SKM-1 treated with dmso at 0.1 percent for 144 hours (cell line): ENCODE results near the gene FAM13A.

Experiments
- DNase-seq: peaks from one replicate; lab custom pipeline; 2025; ENCODE audit not compliant: unreplicated experiment; lab: John Stamatoyannopoulos, UW

FAM13A gene

DNA sequence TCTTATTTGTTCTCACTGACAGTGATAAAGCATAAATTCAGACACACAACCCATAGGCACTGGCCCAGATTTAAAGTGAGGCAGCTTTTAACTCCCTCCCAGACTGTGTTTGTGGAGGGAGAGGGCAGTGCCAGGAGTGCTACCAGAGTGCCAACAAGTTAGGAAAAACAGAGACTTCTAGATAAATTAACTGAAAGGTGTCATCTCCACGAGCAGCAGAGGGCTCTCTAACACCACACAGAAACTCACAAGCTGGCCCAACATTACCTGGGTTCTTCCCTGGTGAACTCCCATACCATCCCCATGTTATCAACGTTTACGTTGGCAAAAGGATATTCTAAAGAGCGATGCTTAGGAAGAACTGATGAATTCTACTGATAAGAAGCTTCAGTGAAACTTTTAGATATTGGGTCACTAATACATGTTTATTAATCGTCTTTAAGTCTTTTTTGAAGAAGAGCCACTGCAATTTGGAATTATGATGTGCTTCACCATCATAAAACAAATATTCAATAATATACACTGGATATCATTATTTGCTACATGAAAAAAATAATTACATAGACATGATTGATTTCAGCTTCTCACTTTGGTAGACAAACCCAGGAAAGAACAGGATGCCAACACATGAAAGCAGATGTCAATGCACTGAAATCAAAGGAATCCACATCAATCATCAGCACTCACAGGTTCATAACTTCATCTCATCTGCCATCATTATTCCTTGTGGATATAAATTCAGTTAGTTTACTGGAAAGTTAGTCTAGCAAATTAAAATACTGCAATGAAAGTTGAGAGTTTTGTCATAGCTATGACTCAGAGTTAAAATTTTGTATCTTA is 238.1 kb downstream of the FAM13A start:
- peak; percentile 36 for DNase-seq

DNA sequence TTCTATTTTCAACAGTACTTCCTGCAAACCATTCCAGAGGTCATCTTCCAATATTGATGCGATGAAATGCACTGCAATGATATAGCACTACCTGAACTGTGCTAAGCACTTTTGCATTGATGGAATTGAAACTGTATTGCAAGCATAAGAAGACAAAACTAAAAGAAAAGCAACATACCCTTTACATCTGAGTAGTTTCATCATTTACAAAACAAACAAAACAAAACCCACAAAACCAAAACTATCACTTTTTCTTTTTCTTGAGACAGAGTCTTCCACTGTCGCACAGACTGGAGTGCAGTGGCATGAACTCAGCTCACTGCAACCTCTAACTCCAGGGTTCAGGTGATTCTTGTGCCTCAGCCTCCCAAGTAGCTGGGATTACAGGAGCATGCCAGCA is 239.2 kb downstream of the FAM13A start:
- DNase-seq = no peak

DNA sequence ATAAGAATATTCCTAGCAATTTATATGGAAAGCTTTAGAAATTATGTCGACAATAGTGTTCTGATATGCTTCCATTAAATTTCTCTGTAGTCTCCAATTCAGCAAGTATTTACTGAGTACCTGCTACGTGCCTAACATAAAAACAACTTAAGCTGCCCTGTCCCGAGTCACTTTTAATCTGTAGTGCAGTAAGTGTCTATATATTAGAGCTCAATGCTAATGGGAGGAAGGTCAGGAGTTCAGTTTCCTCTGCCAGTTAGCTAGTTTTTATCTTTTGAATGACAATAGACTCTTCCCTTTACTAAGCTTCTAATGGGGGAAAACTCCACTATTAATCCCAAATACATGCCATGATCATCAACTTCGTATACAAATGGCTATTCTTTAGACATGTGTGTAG is 240.6 kb downstream of the FAM13A start:
- no peak for DNase-seq

DNA sequence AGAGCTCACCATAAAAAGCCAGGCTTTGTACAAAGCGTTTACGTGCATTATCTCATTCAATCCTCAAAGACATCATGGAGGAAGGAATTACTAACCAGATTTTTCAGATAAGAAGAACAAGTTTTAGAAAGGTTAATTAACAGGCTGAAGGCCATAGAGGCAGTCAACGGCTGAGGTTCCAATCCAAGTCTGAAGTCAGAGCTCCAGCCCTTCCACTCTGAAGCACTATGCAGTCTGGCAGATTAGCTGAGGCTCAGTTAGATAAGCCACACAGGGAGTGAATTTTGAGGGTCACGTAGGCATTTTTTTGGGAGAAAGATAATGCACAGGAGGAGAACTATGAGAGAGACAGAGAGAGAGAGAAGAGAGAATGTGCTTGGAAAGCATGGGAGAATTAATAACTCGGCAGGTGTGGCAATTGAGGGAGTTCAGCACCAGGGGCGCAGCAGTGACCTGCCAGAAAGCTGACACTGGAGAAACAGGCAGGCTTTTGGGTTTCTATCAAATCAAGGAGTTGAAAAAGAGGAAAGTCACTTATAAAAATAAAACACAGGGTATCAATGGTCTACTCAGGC is 242.9 kb downstream of the FAM13A start:
- DNase-seq = no peak

DNA sequence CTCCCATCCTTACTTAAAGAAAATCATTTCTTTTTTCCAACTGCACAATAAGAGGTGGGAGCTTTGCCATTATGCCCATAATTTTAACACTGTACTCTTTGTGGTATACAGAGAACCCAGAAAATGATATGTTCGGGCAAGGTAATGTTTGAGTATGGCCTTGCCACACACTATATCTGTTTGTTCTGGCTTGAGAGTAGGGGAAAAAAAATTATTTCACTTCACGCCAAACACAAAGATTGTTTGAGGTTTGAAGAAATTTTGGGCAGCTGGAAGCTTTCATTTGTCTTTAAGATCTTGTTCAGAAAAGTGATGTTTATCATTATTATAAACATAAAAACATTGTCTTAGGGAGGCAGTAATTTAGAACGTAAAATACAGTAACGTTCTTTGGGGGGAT is 244.0 kb downstream of the FAM13A start:
- no peak for DNase-seq

DNA sequence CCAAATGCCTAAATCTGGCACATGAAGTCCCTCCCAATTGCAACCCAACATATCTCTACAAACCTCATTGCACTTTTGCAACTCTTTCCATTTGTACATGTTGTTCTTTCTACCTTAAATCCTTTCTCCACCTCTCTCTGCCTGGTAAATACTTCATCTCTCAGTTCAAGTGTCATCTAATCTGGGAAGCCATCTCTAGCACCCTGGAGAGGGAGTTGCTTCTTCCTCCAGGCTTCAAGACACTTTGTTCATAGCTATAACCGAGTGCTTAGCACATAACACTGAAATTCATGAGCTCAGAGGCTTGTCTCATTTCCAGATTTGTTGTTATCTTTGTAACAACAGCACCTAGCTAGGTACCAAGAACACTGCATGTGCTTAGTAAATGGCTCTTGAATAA is 244.6 kb downstream of the FAM13A start:
- no peak for DNase-seq

DNA sequence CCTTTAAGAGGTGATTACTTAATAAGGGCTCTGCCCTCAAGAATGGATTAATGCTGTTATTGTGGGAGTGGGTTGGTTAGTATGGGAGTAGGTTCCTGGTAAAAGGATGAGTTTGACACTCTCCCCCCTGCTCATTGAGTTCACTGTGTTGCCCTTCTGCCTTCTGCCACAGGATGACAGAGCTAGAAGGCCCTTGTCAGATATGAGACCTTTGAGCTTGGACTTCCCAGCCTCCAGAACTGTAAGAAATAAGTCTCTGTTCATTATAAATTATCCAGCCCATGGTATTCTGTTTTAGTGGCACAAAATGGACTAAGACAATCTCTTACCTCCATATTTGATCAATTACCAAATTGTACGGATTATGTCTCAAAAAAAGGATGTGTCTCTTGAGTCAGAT is 245.1 kb downstream of the FAM13A start:
- DNase-seq = no peak

DNA sequence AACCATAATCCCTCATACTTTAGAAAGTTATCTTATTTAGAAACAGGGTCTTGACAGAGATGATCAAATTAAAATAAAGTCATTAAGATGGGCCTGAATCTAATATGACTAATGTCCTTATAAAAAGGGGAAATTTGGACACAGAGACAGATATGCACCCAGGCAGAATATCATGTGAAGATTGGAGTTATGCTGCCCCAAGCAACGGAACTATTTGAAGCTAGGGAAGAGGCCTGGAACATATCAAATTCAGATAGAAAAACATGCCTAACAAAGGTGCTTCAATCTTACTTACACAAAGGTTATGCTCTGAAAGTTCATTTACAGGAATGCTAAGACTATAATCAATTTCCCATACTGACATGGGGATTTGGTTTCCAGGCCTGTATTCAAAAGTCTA is 246.7 kb downstream of the FAM13A start:
- DNase-seq = no peak

DNA sequence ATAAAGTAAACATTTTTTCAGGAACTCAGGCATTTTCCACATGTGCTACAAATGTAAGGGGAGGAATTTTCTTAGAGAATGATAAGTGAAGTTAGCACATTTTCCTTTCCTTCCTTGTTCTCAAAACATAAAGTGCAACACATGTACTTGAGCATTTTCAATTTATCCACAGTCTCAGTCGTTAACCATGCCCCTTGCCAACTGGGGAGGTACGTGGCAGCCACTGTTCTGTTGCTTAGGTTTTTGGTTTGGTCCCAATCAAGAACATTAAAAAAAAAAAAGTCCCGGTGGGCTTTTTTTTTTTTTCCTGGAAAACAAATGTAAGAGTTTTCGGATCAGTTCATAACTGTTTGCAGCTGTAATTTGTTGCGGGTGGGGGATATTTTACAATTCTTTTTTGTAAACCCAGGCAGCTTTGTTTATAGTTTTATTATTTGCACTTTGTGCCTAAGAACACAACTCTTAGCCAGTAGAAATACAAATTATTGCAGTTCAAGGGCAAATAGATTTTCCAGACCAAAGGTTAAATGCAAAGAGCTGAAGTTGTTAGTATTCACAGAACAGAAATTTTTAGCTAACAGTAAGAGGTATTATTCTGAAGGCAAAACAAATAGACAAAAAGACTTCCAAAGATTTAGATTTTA is 247.3 kb downstream of the FAM13A start:
- DNase-seq = no peak

DNA sequence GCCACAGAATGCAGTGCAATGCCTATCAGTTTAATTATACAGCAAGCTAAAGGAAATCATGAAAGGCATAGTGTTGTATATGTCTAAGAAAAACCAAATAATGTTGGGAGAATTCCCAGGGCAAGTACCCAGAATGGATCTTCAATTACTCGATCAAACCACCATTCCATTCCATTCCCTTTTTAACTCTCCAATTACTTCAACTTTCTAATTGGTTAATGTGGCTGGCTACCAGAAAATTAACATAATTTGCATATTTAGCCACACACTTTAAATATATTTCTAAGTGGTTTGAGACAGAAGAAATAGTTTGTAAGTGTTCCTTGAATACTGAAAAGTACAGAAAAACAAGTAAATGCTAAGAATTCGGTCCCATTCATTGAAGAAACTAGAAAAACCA is 247.9 kb downstream of the FAM13A start:
- DNase-seq = no peak

DNA sequence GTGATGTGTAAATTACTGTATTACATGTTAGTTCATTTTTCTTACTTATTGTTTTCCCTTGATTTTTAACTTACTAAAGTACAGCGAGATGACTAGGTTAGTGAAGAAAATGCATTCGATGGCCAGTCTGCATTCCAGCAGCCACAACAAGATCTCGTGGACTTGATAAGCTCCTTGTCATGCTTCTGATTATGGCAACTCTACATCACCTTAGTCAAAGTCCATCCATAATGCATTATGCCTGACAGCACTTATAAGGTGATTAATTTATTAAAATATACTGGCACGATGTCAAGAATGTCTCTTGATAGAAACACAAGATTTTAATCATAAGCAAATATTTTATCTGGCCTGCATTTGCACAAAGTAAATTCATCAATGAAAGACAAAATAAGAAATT is 249.5 kb downstream of the FAM13A start:
- DNase-seq = no peak

DNA sequence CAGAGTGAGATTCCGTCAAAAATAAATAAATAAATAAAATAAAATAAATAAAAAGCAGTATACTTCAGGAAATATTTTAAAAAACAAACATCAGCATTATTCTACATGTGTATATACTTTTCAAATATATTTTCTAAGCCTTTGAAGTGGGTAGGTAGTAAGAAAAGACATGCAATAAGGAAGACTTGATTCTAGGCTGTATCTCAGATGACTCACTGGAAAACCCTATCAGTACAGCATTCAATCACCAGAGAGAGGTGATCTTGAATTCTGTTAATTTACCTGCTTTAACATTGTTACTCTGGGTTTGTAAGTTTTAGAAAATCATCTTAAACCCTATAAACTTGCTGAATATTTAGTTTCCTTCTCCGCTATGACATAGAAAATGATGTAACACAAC is 252.8 kb downstream of the FAM13A start:
- no peak for DNase-seq

DNA sequence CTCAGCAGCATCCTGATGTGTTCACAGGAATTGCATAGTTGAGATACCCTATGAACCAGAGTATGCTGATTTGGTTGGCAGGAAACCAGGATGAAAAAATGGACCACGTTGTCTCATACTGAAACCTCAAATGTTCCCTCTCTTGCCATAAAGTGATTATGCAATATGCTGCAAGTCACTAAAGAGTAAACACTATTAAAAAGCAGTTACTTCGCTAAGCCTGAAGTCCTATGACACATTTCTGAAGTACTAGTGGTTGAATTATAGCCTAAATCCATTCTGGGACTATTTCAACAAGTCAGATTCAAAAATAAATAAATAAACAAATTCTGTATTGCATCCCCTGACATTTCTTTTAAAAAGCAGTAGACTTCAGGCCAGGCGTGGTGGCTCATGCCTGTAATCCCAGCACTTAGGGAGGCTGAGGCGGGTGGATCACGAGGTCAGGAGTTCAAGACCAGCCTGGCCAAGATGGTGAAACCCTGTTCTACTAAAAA is 253.3 kb downstream of the FAM13A start:
- DNase-seq = peak; percentile 62

DNA sequence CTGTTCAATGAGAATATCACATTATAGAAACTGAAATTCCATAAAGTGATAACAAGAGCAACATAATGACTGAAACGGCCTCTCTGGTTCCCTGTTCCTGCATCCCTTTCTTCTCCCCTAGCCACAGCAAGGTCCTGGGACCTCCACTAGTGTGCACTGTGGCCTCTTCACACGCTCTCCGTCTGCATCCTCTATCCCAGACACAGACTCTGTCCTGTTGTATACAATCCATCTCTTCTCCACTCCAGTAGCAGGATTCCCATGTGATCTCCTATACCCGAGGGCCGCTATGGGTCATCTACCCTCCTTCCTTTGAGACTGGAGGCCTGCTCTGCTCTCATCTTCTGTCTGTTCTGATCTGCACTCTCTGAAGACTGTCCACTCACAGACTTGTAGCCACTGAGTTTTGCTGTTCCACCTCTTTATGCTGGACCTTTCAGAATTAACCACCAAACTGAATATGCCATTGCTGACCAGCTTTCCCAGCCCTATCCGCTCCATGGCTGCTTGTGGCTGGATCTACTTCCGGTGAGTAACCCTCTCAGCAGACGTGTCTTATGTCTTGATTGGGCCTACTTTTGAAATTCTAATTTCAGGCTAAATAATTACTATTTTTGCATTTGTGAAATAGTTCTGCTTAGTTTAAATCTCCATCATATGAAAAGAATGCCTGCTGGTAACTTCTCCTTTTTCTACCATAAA is 254.2 kb downstream of the FAM13A start:
- no peak for DNase-seq

DNA sequence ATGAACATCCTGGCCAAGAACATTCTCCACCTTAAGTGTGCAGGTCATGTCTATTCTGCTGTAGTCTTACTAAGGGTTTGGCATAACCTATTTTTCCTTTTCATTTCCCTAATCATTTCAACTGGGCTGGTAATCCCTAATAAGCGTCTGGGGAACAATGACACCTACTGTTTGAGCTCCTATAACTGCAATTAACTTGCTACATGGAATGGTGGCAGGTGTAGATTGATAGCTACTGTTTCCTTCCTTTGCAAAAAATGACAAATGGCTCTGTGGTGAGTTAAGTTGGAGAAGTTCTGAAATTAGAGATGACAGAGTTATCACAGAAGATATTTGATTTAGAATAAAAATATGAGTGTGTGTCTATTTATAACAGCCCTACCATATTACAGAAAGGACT is 254.8 kb downstream of the FAM13A start:
- no peak for DNase-seq

DNA sequence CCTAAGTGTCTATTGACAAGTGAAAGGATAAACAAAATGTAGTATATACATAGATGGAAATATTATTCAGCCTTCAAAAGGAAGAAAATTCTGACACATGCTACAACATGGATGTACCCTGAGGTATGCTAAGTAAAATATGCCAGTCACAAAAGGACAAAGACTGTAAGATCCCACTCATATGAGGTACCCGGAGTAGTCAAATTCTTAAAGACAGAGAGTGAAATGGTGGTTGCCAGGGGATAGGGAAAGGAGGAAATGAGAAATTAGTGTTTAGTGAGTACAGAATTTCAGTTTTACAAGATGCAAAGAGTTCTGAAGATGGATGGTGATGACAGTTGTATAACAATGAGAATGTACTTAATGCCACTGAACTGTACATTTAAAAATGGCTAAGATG is 257.1 kb downstream of the FAM13A start:
- no peak for DNase-seq

DNA sequence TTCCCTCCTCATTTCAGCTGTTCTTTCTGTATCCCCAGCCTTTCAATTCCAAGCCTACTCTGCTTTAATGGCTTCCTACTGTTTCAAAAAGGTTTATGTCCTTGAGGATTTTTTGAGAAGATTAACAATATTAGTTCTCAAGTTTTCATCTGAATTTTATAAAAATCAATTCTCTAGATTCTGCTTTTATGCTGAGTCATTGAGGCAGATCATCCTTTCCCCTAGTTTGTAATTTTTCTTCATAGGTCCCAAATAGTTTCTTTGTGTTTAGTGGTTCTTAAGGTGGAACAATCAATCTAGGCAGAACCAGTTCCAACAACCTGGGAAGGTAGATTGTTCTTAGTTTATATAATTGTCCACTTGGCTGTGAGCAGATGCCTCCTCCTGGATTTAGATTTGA is 259.3 kb downstream of the FAM13A start:
- no peak for DNase-seq

DNA sequence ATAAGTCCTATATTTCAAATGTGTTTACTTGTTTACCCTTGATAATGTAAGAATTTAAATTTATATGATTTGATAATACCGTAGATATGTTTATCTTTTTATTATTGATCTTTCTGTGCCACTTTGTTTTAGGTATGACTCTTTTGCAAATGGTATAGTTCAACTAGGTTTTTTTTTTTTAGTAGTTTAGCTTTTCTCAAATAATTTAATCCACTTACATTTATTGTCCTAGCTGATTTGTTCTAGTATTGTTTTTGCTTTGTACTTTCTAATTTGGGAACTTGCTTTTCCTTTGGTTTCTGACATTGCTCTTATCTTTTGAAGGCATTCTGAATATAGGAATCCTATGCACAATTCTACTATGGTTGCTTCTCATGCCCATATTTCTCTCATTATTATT is 260.4 kb downstream of the FAM13A start:
- DNase-seq = no peak

DNA sequence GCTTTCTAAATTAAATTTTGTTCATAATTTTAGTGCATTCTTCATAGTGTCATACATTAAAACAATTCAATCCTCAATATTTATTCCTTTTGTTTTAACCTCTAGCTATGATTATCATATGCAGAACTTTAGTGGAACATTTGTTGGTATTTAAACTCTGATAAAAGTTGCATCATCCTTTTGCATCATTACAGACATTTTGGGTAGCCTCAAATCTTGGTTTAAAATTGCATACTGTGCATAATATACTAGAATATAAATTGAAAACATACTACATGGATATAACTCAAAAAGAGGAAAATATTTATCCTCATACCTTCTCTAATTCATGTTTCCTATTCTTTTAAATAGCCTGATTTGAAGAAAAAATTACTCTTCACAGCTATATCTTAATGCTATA is 262.0 kb downstream of the FAM13A start:
- no peak for DNase-seq

DNA sequence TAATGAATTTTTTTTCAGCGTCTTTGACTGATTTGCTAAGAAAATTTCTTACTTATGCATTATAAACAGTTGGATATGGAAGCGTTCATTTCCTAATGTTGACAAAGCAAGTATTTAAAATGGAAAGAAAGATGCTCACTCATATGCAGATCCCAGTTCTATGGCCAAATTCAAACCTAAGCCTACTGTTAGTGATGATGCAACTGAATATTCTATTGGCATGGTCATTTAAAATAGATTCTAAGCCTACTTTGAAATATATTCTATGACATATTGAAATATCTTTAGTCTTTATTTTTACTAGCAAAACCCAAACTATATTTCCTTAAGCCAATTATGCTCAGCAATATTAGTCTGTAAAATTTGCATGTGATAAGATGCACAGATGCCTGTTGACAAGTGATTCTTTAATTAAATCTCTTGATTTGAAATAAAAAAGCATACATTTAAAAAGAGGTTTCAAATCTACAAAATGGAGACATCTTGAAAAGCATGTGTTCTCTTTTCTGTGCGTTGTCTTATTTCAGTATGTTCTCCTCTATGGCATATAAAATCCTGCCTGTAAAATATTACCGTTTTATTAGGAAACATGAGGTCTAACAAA is 262.8 kb downstream of the FAM13A start:
- no peak for DNase-seq

DNA sequence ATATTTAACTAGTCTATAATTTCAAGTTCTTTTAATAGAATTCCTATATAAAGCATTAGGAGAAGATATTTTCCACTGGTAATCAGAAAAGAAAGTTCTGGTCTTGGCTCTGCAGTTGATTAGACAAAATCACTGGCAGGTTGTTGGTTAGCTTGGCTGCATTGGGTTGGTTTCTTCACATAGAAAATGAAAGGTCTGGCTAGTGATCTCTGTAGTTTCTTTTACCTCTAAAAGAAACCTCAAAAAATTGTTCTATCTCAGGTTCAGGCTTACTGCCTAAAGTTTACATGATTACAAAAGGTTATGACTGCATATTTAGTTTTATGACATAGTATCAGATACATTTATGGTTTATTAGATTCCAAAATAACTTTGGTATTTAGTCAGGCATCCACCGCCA is 263.5 kb downstream of the FAM13A start:
- DNase-seq = no peak
